Neural crest cell (in vitro differentiated cells): ENCODE measurements around the gene ZNF385B. TPM values are rescaled to one million over a fixed set of nuclear protein-coding genes. Genes with fewer than 3 reads are reported as not detected.

Source experiments
- DNase-seq: peaks from one replicate; pipeline ENCODE4 v3.0.0; 2021; ENCODE audit warnings: low read depth, mixed read lengths, low spot score
- H3K27ac Mint-ChIP-seq: one replicate; pipeline ENCODE4 v1.8.0; 2021; ENCODE audit warnings: mild to moderate bottlenecking, mixed read lengths; ENCODE audit not compliant: unreplicated experiment
- H3K27me3 Mint-ChIP-seq: 2 replicates; pipeline ENCODE4 v1.8.0; 2021; ENCODE audit warnings: low read depth, mild to moderate bottlenecking, mixed read lengths
- H3K36me3 Mint-ChIP-seq: 2 replicates; pipeline ENCODE4 v1.8.0; 2021; ENCODE audit warnings: low read depth, mild to moderate bottlenecking, mixed read lengths
- H3K4me1 Mint-ChIP-seq: 2 replicates; pipeline ENCODE4 v1.8.0; 2021; ENCODE audit warnings: mixed read lengths
- H3K4me3 Mint-ChIP-seq: one replicate; pipeline ENCODE4 v1.8.0; 2021; ENCODE audit warnings: mild to moderate bottlenecking, mixed read lengths
- H3K9me3 Mint-ChIP-seq: 2 replicates; pipeline ENCODE4 v1.8.0; 2021; ENCODE audit warnings: mixed read lengths
- CTCF ChIP-seq: fragments of 200-600 bp; sonication (generic); conservative IDR thresholded peaks from 2 replicates; pipeline ENCODE4 v1.5.0; 2021; ENCODE audit warnings: antibody characterized with exemption, mild to moderate bottlenecking
- total RNA-seq: library from RNA; stranded (reverse); gene quantifications from 2 replicates; pipeline ENCODE4 v1.2.1, GENCODE V29; 2021

ZNF385B gene
- total RNA-seq, 1 donor from 2014 or later = 2.1 TPM

GRCh38 chr2:179882851-179883806 lies 21.7 kb upstream of the ZNF385B start:
- Mint-ChIP-seq H3K4me1 (peaks cover 12% of the 10 kb centered on the region), H3K27ac (no peak overlapping the region), H3K36me3 (no peaks in the 10 kb centered on the region), H3K9me3 (peaks cover 4% of the 10 kb centered on the region), H3K4me3 (no peak overlapping the region), H3K27me3 (no peaks in the 10 kb centered on the region)
- no peak for DNase-seq
- no peak for TF ChIP-seq CTCF

- no peaks in the 10 kb centered on the region for H3K27me3 Mint-ChIP-seq
- H3K27ac Mint-ChIP-seq = no peak overlapping the region
- no peaks in the 10 kb centered on the region for H3K9me3 Mint-ChIP-seq
- no peak for TF ChIP-seq CTCF
- no peaks in the 10 kb centered on the region for H3K36me3 Mint-ChIP-seq
- DNase-seq = no peak
- no peak overlapping the region for H3K4me3 Mint-ChIP-seq
- H3K4me1 Mint-ChIP-seq = peaks cover 8% of the 10 kb centered on the region
These were observed 16.4 kb upstream of the ZNF385B start for GRCh38 chr2:179877601-179878364.

- no peak for DNase-seq
- Mint-ChIP-seq H3K27me3 (peaks cover 9% of the 10 kb centered on the region), H3K4me3 (no peak overlapping the region), H3K36me3 (no peaks in the 10 kb centered on the region), H3K9me3 (no peaks in the 10 kb centered on the region), H3K27ac (no peak overlapping the region), H3K4me1 (peaks cover 1% of the 10 kb centered on the region)
- no peak for TF ChIP-seq CTCF
These were observed 14.9 kb upstream of the ZNF385B start for GRCh38 chr2:179876266-179876665.

DNA sequence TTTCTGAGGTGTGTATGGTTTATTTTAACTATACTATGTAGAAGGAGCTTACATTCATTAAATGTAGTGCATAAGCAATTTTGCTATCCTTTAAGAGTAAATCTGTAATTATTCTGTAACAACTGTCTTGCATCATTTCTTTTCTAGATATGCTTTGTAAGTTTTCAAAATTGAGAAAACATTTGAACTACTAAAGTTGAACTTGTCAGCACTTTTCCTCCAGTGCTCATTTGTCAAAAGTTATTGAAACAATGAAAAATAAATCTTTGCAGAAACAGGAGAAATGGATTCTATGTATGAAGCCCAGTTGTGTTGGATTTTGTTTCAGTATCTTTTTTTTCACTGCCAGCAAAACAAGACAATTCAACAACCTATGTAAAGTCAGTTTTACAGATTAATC lies 14.5 kb upstream of the ZNF385B start:
- DNase-seq = no peak
- Mint-ChIP-seq H3K9me3 (no peaks in the 10 kb centered on the region), H3K4me3 (no peak overlapping the region), H3K27me3 (peaks cover 12% of the 10 kb centered on the region), H3K27ac (no peak overlapping the region), H3K4me1 (no peaks in the 10 kb centered on the region), H3K36me3 (no peaks in the 10 kb centered on the region)
- TF ChIP-seq CTCF = no peak

GRCh38 chr2:179862898-179863458 lies 1.6 kb upstream of the ZNF385B start:
- no peak overlapping the region for H3K27ac Mint-ChIP-seq
- H3K4me3 Mint-ChIP-seq = peak overlapping the region; percentile 54
- H3K36me3 Mint-ChIP-seq = no peaks in the 10 kb centered on the region
- no peaks in the 10 kb centered on the region for H3K9me3 Mint-ChIP-seq
- no peak for TF ChIP-seq CTCF
- H3K4me1 Mint-ChIP-seq = peaks cover 9% of the 10 kb centered on the region
- H3K27me3 Mint-ChIP-seq = peaks cover 73% of the 10 kb centered on the region
- no peak for DNase-seq
